PC-9 (cell line): ENCODE results near the gene DLG2.

Experiments
- CTCF ChIP-seq: fragments of 200-600 bp; sonication (generic); conservative IDR thresholded peaks from 2 replicates; pipeline ENCODE4 v1.6.1; 2017; ENCODE audit warnings: mixed run types, antibody characterized with exemption, mild to moderate bottlenecking, moderate library complexity
- EZH2 ChIP-seq: fragments of 200-600 bp; sonication (generic); IDR thresholded peaks from 2 replicates; pipeline ENCODE4 v1.8.0; 2017; ENCODE audit warnings: antibody characterized with exemption, low read depth

- TF ChIP-seq CTCF, result no peak
- TF ChIP-seq EZH2, result no peak
Measured at GRCh38 chr11:85634747-85635146, 7.6 kb upstream of the DLG2 start.
